ENCODE results near the gene GFRA1. TPM values are rescaled to one million over a fixed set of nuclear protein-coding genes. Genes with fewer than 3 reads are reported as not detected.

Gene GFRA1
- total and polyA plus RNA-seq, 2 of the 8 experiments (the other 6 are each of a cell fraction or from before 2014, with no cell fraction given) = 1.1 to 2.0 TPM

GRCh38 chr10:116049158-116049973 is 223.6 kb downstream of the GFRA1 start (continued):
- no peak for TF ChIP-seq ATF3 (IDR thresholded peaks at IDR 0.05; ENCODE audit: insufficient read depth, low read depth, low read length)
- no peak for TF ChIP-seq CTBP2 (IDR thresholded peaks at IDR 0.05; ENCODE audit: borderline replicate concordance, insufficient read depth, insufficient read length, low read length)
- no peak for TF ChIP-seq RFX5 (IDR thresholded peaks at IDR 0.05; ENCODE audit: borderline replicate concordance, low read depth, low read length)
- no peak for TF ChIP-seq POLR2AphosphoS5 (IDR thresholded peaks at IDR 0.05; ENCODE audit: low read depth, low read length)
- no peak for TF ChIP-seq NRF1 (IDR thresholded peaks at IDR 0.05; ENCODE audit: low read depth, low read length)
- no peak for TF ChIP-seq BRCA1 (IDR thresholded peaks at IDR 0.05; ENCODE audit: low read depth, low read length)
- TF ChIP-seq ZNF274 (IDR thresholded peaks at IDR 0.05; ENCODE audit: borderline replicate concordance, extremely low read depth, low read length) = no peak
